AG09319 (cell line): ENCODE data around the gene NCKAP1.
"Not testable (repeated sequence)": the region's sequence is repeated elsewhere in the genome, so short reads cannot be mapped to it uniquely, and the experiment has no call there.

Experiments used
- DNase-seq: peaks from one replicate; pipeline ENCODE4 v3.0.0-alpha.2; 2010; ENCODE audit warnings: low read depth; ENCODE audit errors: extremely low read depth
- TF ChIP-seq, protein P1 (sequence below): IDR thresholded peaks from 2 replicates; pipeline ENCODE4 v1.5.1; 2011; ENCODE audit warnings: low read depth, mild to moderate bottlenecking, inconsistent platforms, low read length, moderate library complexity

The NCKAP1 gene

DNA sequence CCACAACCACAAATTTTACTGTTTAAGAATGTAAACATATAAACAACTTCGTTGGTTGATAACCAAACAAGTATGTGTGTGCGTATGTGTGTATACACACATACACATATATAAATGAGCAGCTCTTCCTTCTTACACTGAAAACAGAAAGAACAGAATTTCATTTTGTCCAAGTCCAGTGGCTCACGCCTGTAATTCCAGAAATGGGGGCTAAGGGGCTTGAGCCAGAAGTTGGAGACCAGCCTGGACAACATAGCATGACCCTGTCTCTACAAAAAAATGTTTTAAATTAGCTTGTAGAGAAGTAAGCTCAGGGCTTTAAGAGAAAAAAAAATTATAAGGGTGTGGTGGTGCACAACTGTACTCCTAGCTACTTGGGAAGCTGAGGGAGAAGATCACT, 12.3 kb downstream of the NCKAP1 start:
- TF ChIP-seq, protein P1, sequence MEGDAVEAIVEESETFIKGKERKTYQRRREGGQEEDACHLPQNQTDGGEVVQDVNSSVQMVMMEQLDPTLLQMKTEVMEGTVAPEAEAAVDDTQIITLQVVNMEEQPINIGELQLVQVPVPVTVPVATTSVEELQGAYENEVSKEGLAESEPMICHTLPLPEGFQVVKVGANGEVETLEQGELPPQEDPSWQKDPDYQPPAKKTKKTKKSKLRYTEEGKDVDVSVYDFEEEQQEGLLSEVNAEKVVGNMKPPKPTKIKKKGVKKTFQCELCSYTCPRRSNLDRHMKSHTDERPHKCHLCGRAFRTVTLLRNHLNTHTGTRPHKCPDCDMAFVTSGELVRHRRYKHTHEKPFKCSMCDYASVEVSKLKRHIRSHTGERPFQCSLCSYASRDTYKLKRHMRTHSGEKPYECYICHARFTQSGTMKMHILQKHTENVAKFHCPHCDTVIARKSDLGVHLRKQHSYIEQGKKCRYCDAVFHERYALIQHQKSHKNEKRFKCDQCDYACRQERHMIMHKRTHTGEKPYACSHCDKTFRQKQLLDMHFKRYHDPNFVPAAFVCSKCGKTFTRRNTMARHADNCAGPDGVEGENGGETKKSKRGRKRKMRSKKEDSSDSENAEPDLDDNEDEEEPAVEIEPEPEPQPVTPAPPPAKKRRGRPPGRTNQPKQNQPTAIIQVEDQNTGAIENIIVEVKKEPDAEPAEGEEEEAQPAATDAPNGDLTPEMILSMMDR: no peak
- DNase-seq: no peak

DNA sequence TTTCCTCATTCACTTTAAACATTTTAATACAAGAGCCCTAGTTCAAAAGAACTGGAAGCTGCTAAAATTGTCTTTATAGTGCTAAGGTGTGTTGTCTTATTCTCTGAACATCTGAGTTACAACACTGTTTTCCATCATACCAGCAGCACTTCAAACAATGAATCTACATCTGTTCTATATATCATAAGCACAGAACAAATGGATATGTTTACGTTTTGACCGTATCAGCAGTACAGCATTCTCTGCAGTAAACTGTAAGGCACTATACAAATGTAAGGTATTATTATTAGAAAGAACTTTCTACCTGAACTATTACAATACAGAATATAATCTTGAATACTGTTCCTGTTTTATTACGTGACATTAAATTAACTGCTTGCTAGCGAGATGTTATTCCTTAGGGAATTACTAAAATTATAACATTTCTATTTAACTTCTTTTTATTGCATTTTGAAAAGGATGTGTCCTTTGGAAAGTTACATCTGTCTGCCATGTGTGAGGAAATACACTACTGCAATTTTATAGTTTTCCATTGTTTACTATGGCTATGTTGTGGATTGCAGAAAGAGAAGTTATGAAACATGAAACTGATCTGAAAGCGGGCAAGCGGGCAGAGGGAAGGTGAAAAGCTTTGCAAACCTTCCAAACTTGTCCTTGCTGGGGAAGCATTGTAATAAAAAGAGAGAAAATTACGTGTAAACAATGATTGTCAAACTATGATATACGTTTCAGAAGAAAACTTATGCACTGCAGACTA, 13.7 kb downstream of the NCKAP1 start:
- no peak for DNase-seq
- TF ChIP-seq, protein P1: no peak

DNA sequence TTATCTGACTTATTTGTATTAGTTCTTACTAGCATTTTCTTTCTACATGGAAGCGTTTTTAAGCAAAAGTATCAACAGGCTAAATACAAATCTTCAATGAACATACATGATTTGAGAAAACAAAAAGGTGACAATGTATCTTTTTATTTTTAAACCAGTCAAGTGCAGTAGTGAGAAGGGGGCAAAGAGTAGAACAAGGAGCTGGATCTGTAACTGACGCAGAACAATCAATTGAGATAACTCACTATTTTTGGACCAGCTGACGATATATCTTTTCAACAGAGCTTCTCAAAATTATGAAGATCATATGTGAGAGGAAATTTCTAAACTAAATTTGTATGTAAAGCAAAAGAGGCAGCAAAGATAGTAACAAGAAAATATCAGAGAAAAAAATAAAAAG, 15.5 kb downstream of the NCKAP1 start:
- no peak for DNase-seq
- TF ChIP-seq, protein P1: no peak

DNA sequence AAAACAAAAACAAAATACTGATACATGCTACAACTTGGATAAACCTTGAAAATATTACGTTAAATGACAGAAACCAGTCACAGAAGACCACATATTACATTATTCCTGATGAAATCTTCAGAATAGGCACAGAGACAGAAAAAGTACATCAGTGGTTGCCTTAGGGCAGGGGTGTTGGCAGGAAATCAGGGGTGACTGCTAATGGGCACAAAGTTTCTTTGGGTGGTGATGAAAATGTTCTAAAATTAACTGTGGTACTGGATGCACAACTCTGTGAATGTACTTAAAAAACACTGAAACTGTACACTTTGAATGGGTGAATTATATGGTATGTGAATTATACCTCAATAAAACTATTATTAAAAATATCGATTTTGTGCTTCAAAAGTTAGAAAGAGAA, 16.6 kb downstream of the NCKAP1 start:
- no peak for DNase-seq
- TF ChIP-seq, protein P1: no peak

DNA sequence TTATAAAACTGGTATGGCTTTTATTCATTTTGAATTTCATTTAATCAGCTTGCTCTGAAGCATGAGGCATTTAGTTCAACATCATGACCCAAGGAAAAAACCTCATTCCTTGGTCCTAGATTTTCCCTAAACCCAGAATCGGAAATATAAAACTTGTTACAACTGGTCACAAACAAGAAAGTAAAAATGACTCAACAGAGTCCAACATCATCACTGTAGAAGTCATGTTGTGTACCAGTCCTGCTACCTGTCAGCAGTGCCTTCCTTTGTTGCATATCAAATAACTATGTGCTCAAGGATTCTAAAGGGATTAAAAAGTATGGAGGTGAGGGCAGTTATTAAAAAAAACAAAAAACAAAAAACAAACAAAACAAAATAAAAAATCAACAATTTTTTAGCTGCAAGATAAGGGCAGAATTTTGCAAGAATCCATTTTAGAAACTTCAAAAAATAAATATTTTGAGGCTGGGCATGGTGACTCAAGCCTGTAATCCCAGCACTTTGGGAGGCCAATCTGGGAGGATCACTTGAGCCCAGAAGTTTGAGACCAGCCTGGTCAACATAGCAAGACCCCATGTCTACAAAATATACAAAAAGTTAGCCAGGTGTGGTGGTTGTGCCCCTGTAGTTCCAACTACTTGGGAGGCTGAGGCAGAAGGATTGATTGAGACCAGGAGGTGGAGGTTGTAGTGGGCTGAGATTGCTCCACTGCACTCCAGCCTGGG, 18.4 kb downstream of the NCKAP1 start:
- DNase-seq: no peak
- TF ChIP-seq, protein P1: no peak

DNA sequence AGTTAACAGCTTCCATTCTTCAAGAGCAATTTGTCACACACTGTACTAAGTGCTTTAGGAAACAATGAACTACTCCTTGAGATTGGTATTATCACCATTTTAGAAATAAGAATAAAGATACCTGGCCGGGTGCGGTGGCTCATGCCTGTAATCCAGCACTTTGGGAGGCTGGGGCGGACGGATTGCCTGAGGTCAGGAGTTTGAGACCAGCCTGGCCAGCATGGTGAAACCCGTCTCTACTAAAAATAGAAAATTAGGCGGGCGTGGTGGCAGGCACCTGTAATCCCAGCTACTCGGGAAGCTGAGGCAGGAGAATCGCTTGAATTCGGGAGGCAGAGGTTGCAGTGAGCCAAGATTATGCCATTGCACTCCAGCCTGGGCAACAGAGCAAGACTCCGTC, 20.4 kb downstream of the NCKAP1 start:
- DNase-seq: not testable (repeated sequence)

DNA sequence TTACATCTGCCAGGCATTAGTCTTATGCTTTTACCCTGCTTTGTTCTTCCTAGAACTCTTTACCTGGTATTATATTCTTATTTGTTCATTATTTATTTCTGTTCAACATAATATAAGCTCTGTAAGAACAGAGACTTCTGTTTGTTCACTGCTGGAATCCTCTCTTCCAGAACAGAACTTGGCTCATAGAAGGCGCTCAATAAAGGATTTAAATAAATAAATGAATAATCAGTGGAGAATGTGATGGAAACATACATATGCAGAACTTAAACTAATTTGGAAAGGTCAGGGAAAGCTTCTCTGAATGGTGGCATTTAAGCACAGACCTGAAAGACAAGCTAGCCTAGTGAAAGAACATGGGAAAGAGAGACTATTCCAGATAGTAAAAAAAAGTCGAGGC, 24.3 kb downstream of the NCKAP1 start:
- DNase-seq: no peak
- TF ChIP-seq, protein P1: no peak
